ENCODE measurements around the gene CEP170B.
"Not testable (repeated sequence)": the region's sequence is repeated elsewhere in the genome, so short reads cannot be mapped to it uniquely, and the experiment has no call there.

Gene CEP170B

DNA sequence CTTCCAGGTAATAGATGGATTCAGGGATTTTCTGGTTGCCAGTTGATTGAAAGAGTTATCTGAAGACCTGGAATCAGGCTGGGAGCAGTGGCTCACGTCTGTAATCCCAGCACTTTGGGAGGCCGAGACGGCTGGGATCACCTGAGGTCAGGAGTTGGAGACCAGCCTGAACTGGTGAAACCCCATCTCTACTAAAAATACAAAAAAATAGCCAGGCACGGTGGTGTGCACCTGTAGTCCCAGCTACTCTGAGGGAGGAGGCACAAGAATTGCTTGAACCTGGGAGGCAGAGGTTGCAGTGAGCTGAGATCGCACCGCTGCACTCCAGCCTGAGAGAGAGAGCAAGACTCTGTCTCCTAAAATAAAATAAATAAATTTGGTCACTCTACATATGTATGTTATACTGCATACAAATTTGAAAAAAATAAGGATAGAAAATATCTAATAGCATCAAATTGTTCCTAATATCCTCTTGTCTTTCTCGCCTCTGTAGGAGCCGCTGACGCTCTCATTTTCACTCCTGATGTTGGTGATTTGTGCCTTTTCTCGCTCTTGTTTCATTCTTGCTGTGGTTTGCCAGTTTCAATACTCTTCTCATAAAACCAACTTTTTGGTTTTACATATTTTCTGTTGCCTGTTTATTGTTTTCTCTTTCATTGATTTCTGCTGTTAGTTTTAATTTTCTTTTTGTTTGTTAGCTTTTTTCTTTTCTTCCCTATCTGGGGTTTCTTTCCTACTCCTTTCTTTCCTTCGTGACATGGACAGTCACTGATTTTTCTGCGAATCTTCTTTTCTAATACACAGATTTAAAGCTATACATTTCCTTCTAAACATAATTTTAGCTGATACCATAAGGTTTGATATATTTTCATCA lies 35.8 kb downstream of the CEP170B start:
- peak; percentile 23 for DNase-seq (ENCODE audit: insufficient read length)
- TF ChIP-seq TAF1 (IDR thresholded peaks at IDR 0.05; ENCODE audit: borderline replicate concordance, low read depth, low read length): no peak
- TF ChIP-seq POLR2A (IDR thresholded peaks at IDR 0.05; ENCODE audit: low read depth, low read length): no peak
- TF ChIP-seq POLR2AphosphoS5 (IDR thresholded peaks at IDR 0.05; ENCODE audit: low read depth, low read length): no peak
- FAIRE-seq: no peak

- no peak for FAIRE-seq
Measured at GRCh38 chr14:104903990-104904389, 38.9 kb downstream of the CEP170B start.

GRCh38 chr14:104904650-104905578 lies 39.8 kb downstream of the CEP170B start:
- DNase-seq (ENCODE audit: insufficient read length); FAIRE-seq: not testable (repeated sequence)

More at GRCh38 chr14:104903990-104904389, 38.9 kb downstream of the CEP170B start:
- no peak for TF ChIP-seq POLR2AphosphoS5 (IDR thresholded peaks at IDR 0.05; ENCODE audit: low read depth, low read length)
- no peak for TF ChIP-seq TAF1 (IDR thresholded peaks at IDR 0.05; ENCODE audit: borderline replicate concordance, low read depth, low read length)
- TF ChIP-seq POLR2A (IDR thresholded peaks at IDR 0.05; ENCODE audit: low read depth, low read length): no peak
- DNase-seq (ENCODE audit: insufficient read length): no peak

GRCh38 chr14:104905579-104905933 lies 40.5 kb downstream of the CEP170B start:
- DNase-seq (ENCODE audit: insufficient read length); FAIRE-seq: not testable (repeated sequence)

DNA sequence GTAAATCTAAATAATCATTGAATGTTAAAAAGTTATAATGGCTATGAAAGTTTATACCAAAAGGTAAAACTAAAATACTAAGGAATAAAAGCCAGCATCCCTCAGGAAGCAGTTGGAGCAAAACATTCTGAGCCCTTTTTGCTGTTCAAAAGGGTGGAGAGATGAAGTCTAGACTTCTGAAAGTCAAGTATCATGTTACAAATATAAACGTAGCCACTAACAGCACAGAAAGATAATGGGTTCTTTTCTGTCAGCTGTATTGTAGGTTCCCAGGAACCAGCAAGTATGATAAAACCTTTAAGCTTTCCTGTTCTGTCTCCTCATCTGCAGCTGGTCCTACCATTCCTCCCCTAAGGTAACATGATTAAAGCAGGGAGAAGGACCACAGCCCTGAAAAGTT lies 43.2 kb downstream of the CEP170B start:
- no peak for DNase-seq (ENCODE audit: insufficient read length)
- TF ChIP-seq POLR2AphosphoS5 (IDR thresholded peaks at IDR 0.05; ENCODE audit: low read depth, low read length) (no peak), TAF1 (IDR thresholded peaks at IDR 0.05; ENCODE audit: borderline replicate concordance, low read depth, low read length) (no peak), POLR2A (IDR thresholded peaks at IDR 0.05; ENCODE audit: low read depth, low read length) (no peak)
- no peak for FAIRE-seq

GRCh38 chr14:104912053-104912452 lies 47.0 kb downstream of the CEP170B start:
- FAIRE-seq: no peak
- TF ChIP-seq POLR2A (IDR thresholded peaks at IDR 0.05; ENCODE audit: low read depth, low read length): no peak
- TF ChIP-seq TAF1 (IDR thresholded peaks at IDR 0.05; ENCODE audit: borderline replicate concordance, low read depth, low read length): no peak
- no peak for TF ChIP-seq POLR2AphosphoS5 (IDR thresholded peaks at IDR 0.05; ENCODE audit: low read depth, low read length)
- no peak for DNase-seq (ENCODE audit: insufficient read length)

GRCh38 chr14:104913435-104913834 lies 48.4 kb downstream of the CEP170B start:
- FAIRE-seq (no peak), DNase-seq (ENCODE audit: insufficient read length) (no peak)
- TF ChIP-seq TAF1 (IDR thresholded peaks at IDR 0.05; ENCODE audit: borderline replicate concordance, low read depth, low read length) (no peak), POLR2AphosphoS5 (IDR thresholded peaks at IDR 0.05; ENCODE audit: low read depth, low read length) (no peak), POLR2A (IDR thresholded peaks at IDR 0.05; ENCODE audit: low read depth, low read length) (no peak)

DNA sequence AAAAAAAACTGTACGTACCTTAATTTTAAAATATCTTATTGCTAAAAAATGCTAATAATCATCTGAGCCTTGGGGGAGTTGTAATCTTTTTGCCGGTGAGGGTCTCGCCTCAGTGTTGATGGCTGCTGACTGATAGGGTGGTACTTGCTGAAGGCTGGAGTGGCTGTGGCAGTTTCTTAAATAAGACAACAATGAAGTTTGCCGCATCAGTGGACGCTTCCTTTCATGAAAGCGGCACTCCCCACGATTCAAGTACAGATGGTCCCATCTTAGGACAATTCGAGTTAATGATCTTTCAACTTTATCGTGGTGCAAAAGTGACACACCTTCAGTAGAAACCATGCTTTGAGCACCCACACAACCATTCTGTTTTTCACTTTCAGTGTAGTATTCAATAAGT lies 52.0 kb downstream of the CEP170B start:
- DNase-seq (ENCODE audit: insufficient read length) (no peak), FAIRE-seq (no peak)
- TF ChIP-seq POLR2A (IDR thresholded peaks at IDR 0.05; ENCODE audit: low read depth, low read length): no peak
- TF ChIP-seq POLR2AphosphoS5 (IDR thresholded peaks at IDR 0.05; ENCODE audit: low read depth, low read length): no peak
- no peak for TF ChIP-seq TAF1 (IDR thresholded peaks at IDR 0.05; ENCODE audit: borderline replicate concordance, low read depth, low read length)

DNA sequence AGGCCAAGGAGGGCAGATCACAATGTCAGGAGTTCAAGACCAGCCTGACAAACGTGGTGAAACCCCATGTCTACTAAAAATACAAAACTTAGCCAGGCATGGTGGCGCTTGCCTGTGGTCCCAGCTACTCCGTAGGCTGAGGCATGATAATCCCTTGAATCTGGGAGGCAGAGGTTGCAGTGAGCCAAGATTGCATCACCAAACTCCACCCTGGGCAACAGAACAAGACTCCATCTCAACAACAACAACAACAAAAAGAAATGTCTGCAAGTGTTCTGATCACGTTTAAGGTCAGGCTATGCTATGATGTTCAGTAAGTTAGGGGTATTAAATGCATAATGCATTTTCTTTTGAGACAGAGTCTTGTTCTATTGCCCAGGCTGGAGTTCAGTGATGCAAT lies 52.9 kb downstream of the CEP170B start:
- FAIRE-seq (no peak), DNase-seq (ENCODE audit: insufficient read length) (no peak)
- no peak for TF ChIP-seq POLR2A (IDR thresholded peaks at IDR 0.05; ENCODE audit: low read depth, low read length)

GRCh38 chr14:104919152-104919992 lies 54.3 kb downstream of the CEP170B start:
- not testable (repeated sequence) for DNase-seq (ENCODE audit: insufficient read length); FAIRE-seq

DNA sequence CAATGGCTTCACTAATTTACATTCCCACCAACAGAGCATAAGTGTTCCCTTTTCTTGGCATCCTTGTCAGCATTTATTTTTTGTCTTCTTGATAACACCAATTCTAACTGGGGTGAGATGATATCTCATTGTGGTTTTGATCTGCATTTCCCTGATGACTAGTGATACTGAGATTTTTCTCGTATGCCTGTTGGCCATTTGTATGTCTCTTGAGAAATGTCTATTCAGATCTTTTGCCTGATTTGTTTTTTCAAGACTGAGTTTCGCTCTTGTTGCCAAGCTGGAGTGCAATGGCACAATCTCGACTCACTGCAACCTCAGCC lies 54.9 kb downstream of the CEP170B start:
- FAIRE-seq (no peak), DNase-seq (ENCODE audit: insufficient read length) (no peak)
- TF ChIP-seq POLR2AphosphoS5 (IDR thresholded peaks at IDR 0.05; ENCODE audit: low read depth, low read length): no peak
- TF ChIP-seq TAF1 (IDR thresholded peaks at IDR 0.05; ENCODE audit: borderline replicate concordance, low read depth, low read length): no peak
